K562 treated with DMSO at 1 percent for 12 hours (cell line): Measurements from ENCODE around the gene IL1RN. TPM values are rescaled to one million over a fixed set of nuclear protein-coding genes. Genes with fewer than 3 reads are reported as not detected.

Source experiments
- total RNA-seq: library from RNA; unstranded; fragments of 300-600 nt; gene quantifications from 2 replicates; pipeline ENCODE4 v1.2.3, GENCODE V29; 2022; ENCODE audit not compliant: insufficient read depth

IL1RN gene, protein sequence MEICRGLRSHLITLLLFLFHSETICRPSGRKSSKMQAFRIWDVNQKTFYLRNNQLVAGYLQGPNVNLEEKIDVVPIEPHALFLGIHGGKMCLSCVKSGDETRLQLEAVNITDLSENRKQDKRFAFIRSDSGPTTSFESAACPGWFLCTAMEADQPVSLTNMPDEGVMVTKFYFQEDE
- total RNA-seq: not detected in 2 replicates

DNA sequence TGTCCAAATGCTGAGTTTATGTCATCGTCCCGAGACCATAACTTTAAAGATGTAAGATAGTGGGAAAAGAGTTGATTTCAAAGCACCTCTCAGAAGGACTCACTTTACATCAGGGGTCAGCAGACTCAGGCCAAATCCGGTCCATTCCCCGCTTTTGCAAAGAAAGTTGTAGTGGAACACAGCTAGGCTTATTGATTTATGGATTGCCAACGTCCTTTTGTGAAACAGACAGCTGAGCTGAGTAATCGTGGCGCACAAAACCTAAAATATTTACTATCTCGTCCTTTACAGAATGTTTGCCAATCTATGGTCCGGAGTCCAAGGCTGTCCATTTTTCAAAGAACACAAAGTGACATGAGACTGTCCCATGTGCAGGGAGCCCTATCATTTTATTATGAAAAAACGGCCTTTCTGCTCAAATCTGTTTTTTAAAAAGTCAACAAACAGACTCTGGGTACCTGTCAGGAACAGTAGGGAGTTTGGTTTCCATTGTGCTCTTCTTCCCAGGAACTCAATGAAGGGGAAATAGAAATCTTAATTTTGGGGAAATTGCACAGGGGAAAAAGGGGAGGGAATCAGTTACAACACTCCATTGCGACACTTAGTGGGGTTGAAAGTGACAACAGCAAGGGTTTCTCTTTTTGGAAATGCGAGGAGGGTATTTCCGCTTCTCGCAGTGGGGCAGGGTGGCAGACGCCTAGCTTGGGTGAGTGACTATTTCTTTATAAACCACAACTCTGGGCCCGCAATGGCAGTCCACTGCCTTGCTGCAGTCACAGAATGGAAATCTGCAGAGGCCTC lies at the start of gene IL1RN:
Gene IL1RN, plus strand, starts transcription at position 754 of the 801 bp plus-strand sequence. Its CDS starts 27 bp downstream, at position 781.

DNA sequence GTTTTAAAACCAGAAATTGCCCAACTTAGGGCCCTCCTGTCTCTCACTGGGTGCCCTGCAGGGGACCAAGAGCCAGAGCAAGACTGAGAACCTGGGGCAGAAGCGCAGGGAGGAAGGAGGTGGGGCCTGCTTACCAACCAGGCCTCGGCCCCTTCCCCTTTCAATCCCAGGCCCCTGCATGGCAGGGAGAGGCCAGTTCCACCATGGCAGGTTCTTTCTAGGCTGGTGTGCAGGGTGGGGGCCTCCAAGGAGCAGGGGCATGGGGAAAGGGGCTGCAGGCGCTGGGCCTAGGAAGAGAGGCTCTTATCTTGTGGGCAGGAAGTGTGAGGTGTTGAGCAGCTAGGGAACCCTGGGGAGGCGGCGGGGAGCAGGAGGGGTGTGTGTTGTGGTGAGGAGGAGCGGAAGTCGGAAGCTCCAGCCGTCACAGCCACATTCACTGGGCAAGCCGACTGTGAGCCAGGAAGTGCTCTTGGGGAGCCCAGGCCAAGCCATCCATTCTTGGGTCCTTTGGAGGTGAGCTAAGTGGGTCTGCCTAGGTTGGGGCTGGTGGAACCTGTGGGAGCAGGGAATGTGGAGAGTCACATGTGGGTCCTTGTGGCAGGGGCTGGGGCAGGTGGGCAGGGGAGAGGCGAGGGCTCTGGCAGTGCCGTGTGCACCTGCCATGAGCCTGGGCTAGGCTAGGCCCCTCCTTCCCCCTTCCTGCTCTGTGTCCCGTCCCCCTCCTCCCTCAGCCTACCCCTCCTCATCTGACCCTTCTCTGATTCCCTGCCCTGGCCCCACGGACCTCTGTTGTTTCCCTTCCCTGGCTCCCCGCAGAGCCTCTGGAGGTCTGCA lies 46.4 kb downstream of the IL1RN start, which contains the start of gene PSD4:
Gene PSD4, plus strand, starts transcription at position 430 of the 834 bp plus-strand sequence. CDS start 8,486 bp downstream, outside the sequence.

Other genes starting within 250 kb of the IL1RN start
- gene IL37, start 216.4 kb upstream of the IL1RN start, total RNA-seq: not detected in 2 replicates
- not detected in 2 replicates for gene IL36G, start 149.6 kb upstream of the IL1RN start, total RNA-seq
- not detected in 2 replicates for gene IL36A, start 122.1 kb upstream of the IL1RN start, total RNA-seq
- not detected in 2 replicates for gene IL36B, start 74.7 kb upstream of the IL1RN start, total RNA-seq
- not detected in 2 replicates for gene IL36RN, start 68.4 kb upstream of the IL1RN start, total RNA-seq
- gene IL1F10, start 59.6 kb upstream of the IL1RN start, total RNA-seq: not detected in 2 replicates
- 14.1 and 25.0 TPM in 2 replicates for gene PSD4, start 46.4 kb downstream of the IL1RN start, total RNA-seq
- gene PAX8, start 151.3 kb downstream of the IL1RN start, total RNA-seq: 1.6 and 2.9 TPM in 2 replicates